ENCODE results near the gene NOXA1. TPM values are rescaled to one million over a fixed set of nuclear protein-coding genes. Genes with fewer than 3 reads are reported as not detected.
A peak's percentile ranks its signal among the peaks of the same experiment; 100 is the strongest.

The NOXA1 gene
- total and polyA plus RNA-seq, 7 donors, result 0.43 to 5.1 (median 1.0) TPM

GRCh38 chr9:137478613-137478961 is 55.4 kb downstream of the NOXA1 start:
- peaks cover 11% of the 10 kb centered on the region for H3K9me3 ChIP-seq
- H3K27me3 ChIP-seq (ENCODE audit: insufficient read depth in 3 of 3, low read length in 2 of 3), result no peaks in the 10 kb centered on the region
- H3K36me3 ChIP-seq (ENCODE audit: insufficient read depth in 1 of 2, low read depth in 1 of 2), result peaks cover 0 to 41% of the 10 kb centered on the region in 2 donors
- DNase-seq (peak in 1 of 2 donors; percentile 42), ATAC-seq (no peak)
- H3K27ac ChIP-seq, result no peak overlapping the region
- 67 to 76% (median 70%) methylated on average over 11 of the region's 11 CpGs for WGBS, 3 donors
- no peaks in the 10 kb centered on the region for H3K4me1 ChIP-seq
- intact Hi-C loops (cut with DNase I), result no loop called here
- TF ChIP-seq CTCF (IDR thresholded peaks at IDR 0.05), result no peak
- no peak overlapping the region for H3K4me3 ChIP-seq

- Histone ChIP-seq H3K27ac (no peak overlapping the region), H3K4me3 (no peak overlapping the region), H3K36me3 (ENCODE audit: insufficient read depth in 1 of 2, low read depth in 1 of 2) (peaks cover 0 to 41% of the 10 kb centered on the region in 2 donors), H3K9me3 (peaks cover 11% of the 10 kb centered on the region), H3K27me3 (ENCODE audit: insufficient read depth in 3 of 3, low read length in 2 of 3) (no peaks in the 10 kb centered on the region), H3K4me1 (no peaks in the 10 kb centered on the region)
- intact Hi-C loops (cut with DNase I), result no loop called here
- ATAC-seq (peak in 3 of 4 donors; percentile 9 to 51 (median 47)), DNase-seq (peak in 1 of 2 donors; percentile 46)
- no peak for TF ChIP-seq CTCF (IDR thresholded peaks at IDR 0.05)
- 45 to 48% (median 48%) methylated on average over 28 to 36 of the region's 36 CpGs for WGBS, 3 donors
Observed at GRCh38 chr9:137478962-137479861, 56.0 kb downstream of the NOXA1 start.

- WGBS, 3 donors, result 84 to 88% (median 87%) methylated on average over 32 of the region's 32 CpGs
- Histone ChIP-seq H3K9me3 (peaks cover 9% of the 10 kb centered on the region), H3K27me3 (ENCODE audit: insufficient read depth in 3 of 3, low read length in 2 of 3) (no peaks in the 10 kb centered on the region), H3K4me3 (no peak overlapping the region), H3K36me3 (ENCODE audit: insufficient read depth in 1 of 2, low read depth in 1 of 2) (peaks cover 0 to 41% of the 10 kb centered on the region in 2 donors), H3K4me1 (no peaks in the 10 kb centered on the region), H3K27ac (no peak overlapping the region)
- no peak for TF ChIP-seq CTCF (IDR thresholded peaks at IDR 0.05)
- intact Hi-C loops (cut with DNase I), result no loop called here
- peak in 1 of 2 donors; percentile 50 for DNase-seq
- no peak for ATAC-seq
Observed at GRCh38 chr9:137479892-137480685, 56.9 kb downstream of the NOXA1 start.

- no peak for TF ChIP-seq CTCF (IDR thresholded peaks at IDR 0.05)
- Histone ChIP-seq H3K27ac (no peak overlapping the region), H3K4me1 (no peaks in the 10 kb centered on the region), H3K27me3 (ENCODE audit: insufficient read depth in 3 of 3, low read length in 2 of 3) (no peaks in the 10 kb centered on the region), H3K36me3 (ENCODE audit: insufficient read depth in 1 of 2, low read depth in 1 of 2) (peaks cover 0 to 35% of the 10 kb centered on the region in 2 donors), H3K9me3 (peaks cover under 1% of the 10 kb centered on the region), H3K4me3 (no peak overlapping the region)
- no peak for ATAC-seq
- intact Hi-C loops (cut with DNase I), result no loop called here
- peak in 1 of 2 donors; percentile 36 for DNase-seq
- 92% methylated on average over 37 to 38 of the region's 38 CpGs for WGBS, 3 donors
Observed at GRCh38 chr9:137480686-137481683, 57.8 kb downstream of the NOXA1 start.
